Transverse colon (tissue), 4 donors: Measurements from ENCODE around the gene KCNJ5.

Experiments
- EP300 ChIP-seq: sonication (generic); formaldehyde crosslinking; IDR thresholded peaks from one replicate; pipeline ENCODE4 v1.6.1; 2017; ENCODE audit warnings: antibody characterized with exemption, low read depth
- POLR2A ChIP-seq: fragments of 450-650 bp; IDR thresholded peaks from one replicate; pipeline ENCODE4 v1.6.1; 2016; ENCODE audit warnings: antibody characterized with exemption, mild to moderate bottlenecking, moderate library complexity
- POLR2AphosphoS5 ChIP-seq, 3 donors: sonication (generic); formaldehyde crosslinking; IDR thresholded peaks; one replicate each; pipeline ENCODE4 v1.6.1; 2016; ENCODE audit warnings: antibody characterized with exemption in 3 of 3
- TF ChIP-seq, protein P1 (sequence below), 5 experiments: fragments of 200-600 bp in 3 of 5; fragments of 450-650 bp in 2 of 5; sonication (generic) in 3 of 5; IDR thresholded peaks; 1 replicate in 2 of 5; 2 replicates in 3 of 5; pipeline ENCODE4 v1.5.1; 2016 to 2017; ENCODE audit warnings: antibody characterized with exemption in 5 of 5, inconsistent platforms in 3 of 5, mild to moderate bottlenecking in 2 of 5, moderate library complexity in 1 of 5

DNA sequence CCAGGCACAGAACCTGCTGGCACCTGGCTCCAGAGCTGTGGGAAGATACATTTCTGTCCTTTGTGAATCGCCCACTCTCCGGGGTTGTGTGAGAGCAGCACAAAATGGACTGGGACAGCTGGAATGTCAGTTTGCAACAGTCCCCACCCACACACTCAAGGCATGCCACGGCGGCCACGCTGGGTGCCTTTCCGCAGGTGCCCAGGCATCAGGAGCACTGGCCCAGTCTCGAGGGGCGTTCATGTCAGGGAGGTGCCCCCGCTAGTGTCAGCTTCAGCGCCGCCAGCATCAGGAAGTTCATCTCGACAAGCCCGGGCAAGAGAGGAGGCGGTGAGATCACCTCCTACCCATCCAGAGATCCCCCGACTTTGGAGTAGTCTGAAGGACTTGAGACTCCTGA is 49.4 kb downstream of the KCNJ5 start:
- TF ChIP-seq, protein P1, sequence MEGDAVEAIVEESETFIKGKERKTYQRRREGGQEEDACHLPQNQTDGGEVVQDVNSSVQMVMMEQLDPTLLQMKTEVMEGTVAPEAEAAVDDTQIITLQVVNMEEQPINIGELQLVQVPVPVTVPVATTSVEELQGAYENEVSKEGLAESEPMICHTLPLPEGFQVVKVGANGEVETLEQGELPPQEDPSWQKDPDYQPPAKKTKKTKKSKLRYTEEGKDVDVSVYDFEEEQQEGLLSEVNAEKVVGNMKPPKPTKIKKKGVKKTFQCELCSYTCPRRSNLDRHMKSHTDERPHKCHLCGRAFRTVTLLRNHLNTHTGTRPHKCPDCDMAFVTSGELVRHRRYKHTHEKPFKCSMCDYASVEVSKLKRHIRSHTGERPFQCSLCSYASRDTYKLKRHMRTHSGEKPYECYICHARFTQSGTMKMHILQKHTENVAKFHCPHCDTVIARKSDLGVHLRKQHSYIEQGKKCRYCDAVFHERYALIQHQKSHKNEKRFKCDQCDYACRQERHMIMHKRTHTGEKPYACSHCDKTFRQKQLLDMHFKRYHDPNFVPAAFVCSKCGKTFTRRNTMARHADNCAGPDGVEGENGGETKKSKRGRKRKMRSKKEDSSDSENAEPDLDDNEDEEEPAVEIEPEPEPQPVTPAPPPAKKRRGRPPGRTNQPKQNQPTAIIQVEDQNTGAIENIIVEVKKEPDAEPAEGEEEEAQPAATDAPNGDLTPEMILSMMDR (IDR thresholded peaks at IDR 0.05): no peak
- TF ChIP-seq POLR2A (no peak), EP300 (no peak), POLR2AphosphoS5 (IDR thresholded peaks at IDR 0.05) (no peak)
